ENCODE measurements around the gene KRT86.

The KRT86 gene

GRCh38 chr12:52274521-52275120 lies at the start of gene KRT86:
TSS of gene KRT86 (plus strand) at chr12:52274645. CDS start at chr12:52301917, 27,272 bp downstream.
- no peak for TF ChIP-seq CTCF (IDR thresholded peaks at IDR 0.05; ENCODE audit: low read depth, low read length, poor library complexity, severe bottlenecking)
- no peak for TF ChIP-seq EZH2phosphoT487 (IDR thresholded peaks at IDR 0.05; ENCODE audit: borderline replicate concordance, low read length)
- H3F3A ChIP-seq (ENCODE audit: control insufficient read depth, insufficient read depth): no peaks in the 10 kb centered on the region
- no peaks in the 10 kb centered on the region for H3K4me1 ChIP-seq (ENCODE audit: control insufficient read depth, low read length)
- H3K27ac ChIP-seq (ENCODE audit: low read depth, low read length): no peak within 1 kb of the TSS
- H4K20me1 ChIP-seq (ENCODE audit: control insufficient read depth, insufficient read depth, low read depth, low read length): no peaks in the 10 kb centered on the region
- H3K9me2 ChIP-seq (replicated peaks; ENCODE audit: control insufficient read depth, low read length): no peaks in the 10 kb centered on the region
- no peaks in the 10 kb centered on the region for H3K9me3 ChIP-seq (ENCODE audit: control insufficient read depth, insufficient read depth, low read length)
- no peaks in the 10 kb centered on the region for H3K36me3 ChIP-seq (ENCODE audit: control insufficient read depth, low read length)
- no peak within 1 kb of the TSS for H3K4me2 ChIP-seq (ENCODE audit: low read length)
- H3K27me3 ChIP-seq (ENCODE audit: control insufficient read depth, low read length): peaks cover 12% of the 10 kb centered on the region; the same call in 1 of the 2 replicates
- no peak within 1 kb of the TSS for H3K4me3 ChIP-seq (ENCODE audit: low read length)
- no peaks in the 10 kb centered on the region for H3K79me2 ChIP-seq (ENCODE audit: control insufficient read depth, low read length)

GRCh38 chr12:52225752-52226151 lies 48.7 kb upstream of the KRT86 start:
- Histone ChIP-seq H3K27me3 (ENCODE audit: control insufficient read depth, low read length) (peaks cover 23% of the 10 kb centered on the region), H3K4me1 (ENCODE audit: control insufficient read depth, low read length) (no peaks in the 10 kb centered on the region), H3F3A (ENCODE audit: control insufficient read depth, insufficient read depth) (no peaks in the 10 kb centered on the region)

GRCh38 chr12:52226446-52226845 lies 48.0 kb upstream of the KRT86 start:
- no peak overlapping the region for H3K4me3 ChIP-seq (ENCODE audit: low read length)
- TF ChIP-seq CTCF (IDR thresholded peaks at IDR 0.05; ENCODE audit: low read depth, low read length, poor library complexity, severe bottlenecking): no peak
- TF ChIP-seq EZH2phosphoT487 (IDR thresholded peaks at IDR 0.05; ENCODE audit: borderline replicate concordance, low read length): no peak
- H3K27ac ChIP-seq (ENCODE audit: low read depth, low read length): no peak overlapping the region
- H3K27me3 ChIP-seq (ENCODE audit: control insufficient read depth, low read length): peaks cover 21% of the 10 kb centered on the region
- H3K36me3 ChIP-seq (ENCODE audit: control insufficient read depth, low read length): no peaks in the 10 kb centered on the region
- no peaks in the 10 kb centered on the region for H3K9me2 ChIP-seq (replicated peaks; ENCODE audit: control insufficient read depth, low read length)
- H3F3A ChIP-seq (ENCODE audit: control insufficient read depth, insufficient read depth): no peaks in the 10 kb centered on the region
- no peak overlapping the region for H3K4me2 ChIP-seq (ENCODE audit: low read length)
- H3K9me3 ChIP-seq (ENCODE audit: control insufficient read depth, insufficient read depth, low read length): no peaks in the 10 kb centered on the region
- H4K20me1 ChIP-seq (ENCODE audit: control insufficient read depth, insufficient read depth, low read depth, low read length): no peaks in the 10 kb centered on the region
- H3K79me2 ChIP-seq (ENCODE audit: control insufficient read depth, low read length): no peaks in the 10 kb centered on the region
- no peaks in the 10 kb centered on the region for H3K4me1 ChIP-seq (ENCODE audit: control insufficient read depth, low read length)

More at GRCh38 chr12:52225752-52226151, 48.7 kb upstream of the KRT86 start:
- Histone ChIP-seq H3K36me3 (ENCODE audit: control insufficient read depth, low read length) (no peaks in the 10 kb centered on the region), H3K4me3 (ENCODE audit: low read length) (no peak overlapping the region), H4K20me1 (ENCODE audit: control insufficient read depth, insufficient read depth, low read depth, low read length) (no peaks in the 10 kb centered on the region), H3K9me3 (ENCODE audit: control insufficient read depth, insufficient read depth, low read length) (no peaks in the 10 kb centered on the region), H3K27ac (ENCODE audit: low read depth, low read length) (no peak overlapping the region), H3K79me2 (ENCODE audit: control insufficient read depth, low read length) (no peaks in the 10 kb centered on the region), H3K9me2 (replicated peaks; ENCODE audit: control insufficient read depth, low read length) (no peaks in the 10 kb centered on the region), H3K4me2 (ENCODE audit: low read length) (no peak overlapping the region)
- TF ChIP-seq CTCF (IDR thresholded peaks at IDR 0.05; ENCODE audit: low read depth, low read length, poor library complexity, severe bottlenecking) (no peak), EZH2phosphoT487 (IDR thresholded peaks at IDR 0.05; ENCODE audit: borderline replicate concordance, low read length) (no peak)
